Activated naive CD4-positive, alpha-beta T cell (primary cell): Measurements from ENCODE around the gene AP2A2.
A peak's percentile ranks its signal among the peaks of the same experiment; 100 is the strongest.

Experiments used
- DNase-seq, 4 experiments: peaks; one replicate each; lab custom pipeline; 2025; lab: John Stamatoyannopoulos, UW

Gene AP2A2

GRCh38 chr11:924406-925157 lies 1.1 kb upstream of the AP2A2 start:
- no peak for DNase-seq

GRCh38 chr11:925158-925495 lies 543 bp upstream of the AP2A2 start:
- DNase-seq, result no peak

- no peak for DNase-seq
These were observed 759 bp downstream of the AP2A2 start for GRCh38 chr11:926341-926916.

- peak in 1 of 4 experiments; percentile 23 for DNase-seq
These were observed 2.2 kb downstream of the AP2A2 start for GRCh38 chr11:927871-928270.

- no peak for DNase-seq
These were observed 3.1 kb downstream of the AP2A2 start for GRCh38 chr11:928786-929185.

GRCh38 chr11:929405-929804 lies 3.7 kb downstream of the AP2A2 start:
- no peak for DNase-seq

GRCh38 chr11:931385-931784 lies 5.7 kb downstream of the AP2A2 start:
- no peak for DNase-seq

GRCh38 chr11:932435-932834 lies 6.8 kb downstream of the AP2A2 start:
- DNase-seq, result no peak

GRCh38 chr11:933142-933851 lies 7.6 kb downstream of the AP2A2 start:
- no peak for DNase-seq

GRCh38 chr11:933936-934335 lies 8.3 kb downstream of the AP2A2 start:
- no peak for DNase-seq

- no peak for DNase-seq
These were observed 8.9 kb downstream of the AP2A2 start for GRCh38 chr11:934527-934926.

GRCh38 chr11:936199-936598 lies 10.5 kb downstream of the AP2A2 start:
- DNase-seq, result no peak

GRCh38 chr11:937841-938261 lies 12.2 kb downstream of the AP2A2 start:
- no peak for DNase-seq

GRCh38 chr11:940496-941135 lies 14.9 kb downstream of the AP2A2 start:
- DNase-seq, result no peak

- no peak for DNase-seq
These were observed 17.2 kb downstream of the AP2A2 start for GRCh38 chr11:942823-943222.

GRCh38 chr11:944711-945470 lies 19.2 kb downstream of the AP2A2 start:
- no peak for DNase-seq

GRCh38 chr11:945986-946385 lies 20.3 kb downstream of the AP2A2 start:
- DNase-seq, result no peak

GRCh38 chr11:947744-948143 lies 22.1 kb downstream of the AP2A2 start:
- DNase-seq, result no peak

- DNase-seq, result no peak
These were observed 25.8 kb downstream of the AP2A2 start for GRCh38 chr11:951507-951906.

GRCh38 chr11:952406-953385 lies 27.0 kb downstream of the AP2A2 start:
- DNase-seq, result no peak

GRCh38 chr11:953512-953911 lies 27.8 kb downstream of the AP2A2 start:
- no peak for DNase-seq
